HG02798 (cell line): ENCODE measurements around the gene SLC38A4.

Source experiments
- ATAC-seq: cut with Tn5 transposase; IDR thresholded peaks from one replicate; pipeline ENCODE4 v1.9.1; 2021; ENCODE audit warnings: mild to moderate bottlenecking; ENCODE audit not compliant: unreplicated experiment, poor library complexity

SLC38A4 gene

GRCh38 chr12:46718495-46718894, 107.3 kb downstream of the SLC38A4 start:
- ATAC-seq: no peak

GRCh38 chr12:46717868-46718267, 107.9 kb downstream of the SLC38A4 start:
- no peak for ATAC-seq

GRCh38 chr12:46717159-46717558, 108.6 kb downstream of the SLC38A4 start:
- no peak for ATAC-seq
